CD4-positive, alpha-beta T cell treated with Interleukin-1 beta for 1 hour (primary cell): ENCODE results near the gene UGT8.

Source experiments
- DNase-seq, 2 donors: peaks; one replicate each; pipeline ENCODE4 v3.0.0-alpha.2; 2020 to 2022

Gene UGT8

GRCh38 chr4:114692958-114693357 lies 94.4 kb downstream of the UGT8 start:
- no peak for DNase-seq

- peak in 1 of 2 donors; percentile 26 for DNase-seq
These were observed 96.2 kb downstream of the UGT8 start for GRCh38 chr4:114694770-114695169.

- no peak for DNase-seq
These were observed 99.6 kb downstream of the UGT8 start for GRCh38 chr4:114698231-114698630.

- DNase-seq, result no peak
These were observed 102.9 kb downstream of the UGT8 start for GRCh38 chr4:114701491-114701890.

- DNase-seq, result no peak
These were observed 118.8 kb downstream of the UGT8 start for GRCh38 chr4:114717432-114717831.

GRCh38 chr4:114725066-114725465 lies 126.5 kb downstream of the UGT8 start:
- DNase-seq, result no peak

- no peak for DNase-seq
These were observed 128.9 kb downstream of the UGT8 start for GRCh38 chr4:114727461-114727860.
